Activated CD4-positive, alpha-beta T cell treated with anti-CD3 and anti-CD28 coated beads, Interleukin-2, amount 50 U/mL, for 24 hours (primary cell): ENCODE measurements around the gene BICD2.

Experiments used
- DNase-seq, 2 donors: peaks; one replicate each; pipeline ENCODE4 v3.0.0-alpha.2; 2020; ENCODE audit warnings: low read depth in 1 of 2, low spot score in 1 of 2

The BICD2 gene

DNA sequence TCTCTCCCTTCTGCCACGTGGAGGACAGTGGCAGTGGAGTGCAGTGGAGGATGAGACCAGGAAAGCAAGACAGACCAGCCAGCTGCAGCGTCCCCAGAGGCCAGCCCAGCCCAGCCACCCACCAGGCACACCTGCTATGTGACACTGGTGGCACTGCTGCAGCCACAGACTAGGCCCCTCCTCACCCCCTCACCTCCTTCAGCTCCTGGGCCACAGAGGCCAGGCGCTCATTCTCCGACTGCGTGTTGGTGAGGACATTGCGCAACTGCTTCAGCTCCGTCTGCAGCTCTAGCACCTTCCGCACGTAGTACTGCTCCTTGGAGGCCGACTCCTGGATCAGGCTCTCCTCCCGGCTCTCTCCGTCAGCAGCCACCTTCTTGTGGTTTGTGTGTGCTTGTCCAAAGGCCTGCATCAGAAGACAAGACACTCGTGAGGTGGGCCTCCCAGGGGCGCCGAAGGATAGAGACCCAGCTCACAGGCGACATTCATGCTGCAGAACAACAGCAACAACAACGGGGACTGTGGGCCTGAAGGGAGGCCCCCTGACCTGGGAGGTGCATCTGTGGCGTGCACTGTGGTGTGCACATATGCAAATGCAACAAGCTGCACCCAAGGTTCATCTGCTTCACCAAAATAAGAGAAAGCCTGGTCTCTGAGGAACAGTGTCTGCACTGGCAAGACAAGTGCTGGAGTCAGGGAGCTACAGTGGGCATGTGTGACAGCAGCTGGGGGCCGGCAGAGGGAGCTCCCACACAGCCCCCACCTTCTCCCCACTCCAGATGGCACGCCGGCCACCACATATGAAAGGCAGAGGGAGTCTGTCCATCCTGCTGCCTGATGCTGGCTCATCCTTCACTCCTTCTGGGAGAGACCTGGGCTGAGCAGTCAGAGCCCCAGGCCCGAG, 35.5 kb downstream of the BICD2 start:
- no peak for DNase-seq

- no peak for DNase-seq
These were observed 36.6 kb downstream of the BICD2 start for GRCh38 chr9:92727716-92728700.

- DNase-seq = no peak
These were observed 37.5 kb downstream of the BICD2 start for GRCh38 chr9:92726971-92727715.

- DNase-seq = no peak
These were observed 38.3 kb downstream of the BICD2 start for GRCh38 chr9:92726348-92726747.

DNA sequence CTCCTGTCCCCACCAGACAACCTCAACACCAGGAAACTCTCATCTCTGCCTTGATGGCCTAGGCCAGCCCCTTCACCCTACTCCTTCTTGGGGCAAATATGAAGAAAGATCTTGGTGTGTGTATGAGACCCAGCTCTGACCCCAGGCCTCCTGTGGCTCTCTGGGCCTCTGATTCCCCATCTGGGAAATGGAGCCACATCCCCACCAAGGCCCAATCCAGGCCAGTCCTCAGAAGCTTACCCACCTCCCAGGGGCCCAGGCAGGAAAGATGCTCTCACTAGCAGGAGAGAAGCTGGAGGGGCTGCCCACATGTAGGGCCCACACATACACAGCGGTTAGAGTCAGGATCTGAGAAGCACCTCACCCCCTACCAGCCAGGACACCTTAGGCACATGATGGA, 38.9 kb downstream of the BICD2 start:
- DNase-seq = no peak

DNA sequence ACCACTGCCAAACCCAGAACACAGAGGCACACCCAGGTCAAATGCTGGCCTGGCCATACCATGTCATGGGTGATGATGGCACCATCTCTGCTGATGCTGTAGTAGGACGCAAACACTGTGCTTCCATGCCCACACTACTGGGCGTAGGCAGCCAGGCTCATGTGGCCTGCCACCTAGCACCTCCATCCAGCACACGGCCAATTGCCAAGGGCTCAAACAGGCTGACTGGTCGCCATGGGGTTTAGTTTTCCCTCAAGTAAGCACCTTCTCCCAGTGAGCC, 39.4 kb downstream of the BICD2 start:
- DNase-seq = no peak

DNA sequence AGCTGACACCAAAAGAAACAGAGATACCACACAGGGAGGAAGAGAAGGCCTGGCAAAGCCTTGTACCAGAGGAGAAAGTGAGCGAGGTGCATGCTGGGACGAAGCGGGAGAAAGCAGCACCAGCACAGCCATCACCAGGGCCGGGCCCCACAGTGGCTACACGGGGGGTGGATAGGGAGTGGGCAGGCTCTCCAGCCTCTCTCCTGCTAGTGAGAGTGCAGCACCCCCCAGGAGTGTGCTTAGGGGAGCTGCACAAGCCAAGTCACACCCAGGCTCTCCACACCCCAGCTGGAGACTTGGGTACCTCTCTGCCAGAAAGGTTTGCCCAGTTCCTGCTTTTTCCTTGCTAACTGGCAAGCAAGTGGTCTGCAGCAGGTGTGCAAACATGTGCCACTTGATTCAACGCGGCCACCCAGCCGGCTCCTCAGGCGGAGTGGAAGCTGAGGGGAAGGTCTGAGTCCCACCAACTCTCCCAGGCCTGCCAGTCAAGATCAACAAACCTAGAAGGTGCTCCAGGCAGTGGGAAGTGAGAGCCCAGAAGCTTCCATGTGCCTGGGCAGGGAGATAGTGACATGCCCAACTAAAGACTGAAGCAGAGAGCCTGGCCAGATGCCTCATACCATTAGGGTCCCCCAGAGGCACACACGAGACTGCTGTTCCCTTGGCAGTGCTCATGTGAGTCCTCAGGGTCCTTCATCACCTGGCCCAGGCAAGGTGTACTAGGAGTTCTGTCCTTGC, 39.9 kb downstream of the BICD2 start:
- DNase-seq = no peak

DNA sequence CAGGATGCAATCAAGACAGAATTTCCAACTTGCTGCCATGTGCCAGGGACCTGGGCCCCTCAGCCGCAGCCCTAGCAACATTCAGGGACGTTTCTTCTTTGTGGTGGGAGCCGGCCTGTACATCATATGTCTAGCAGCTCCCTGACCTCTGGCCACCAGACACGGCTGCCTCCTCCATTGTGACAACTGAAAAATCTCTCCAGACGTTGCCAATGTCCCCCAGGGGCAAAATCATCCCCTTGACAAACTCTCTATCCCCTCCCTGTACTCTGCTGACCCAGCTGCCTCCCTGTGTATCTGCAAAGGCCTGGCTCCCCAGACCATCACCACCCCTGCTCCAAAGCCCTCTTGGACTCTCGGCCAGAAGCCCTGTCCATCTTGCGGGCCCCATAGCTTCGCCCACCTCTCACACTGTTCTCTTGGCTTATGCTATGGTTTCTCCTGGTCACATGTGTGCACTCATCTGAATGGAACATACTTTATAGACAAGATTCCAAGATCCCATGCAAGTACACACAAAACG, 40.8 kb downstream of the BICD2 start:
- no peak for DNase-seq

DNA sequence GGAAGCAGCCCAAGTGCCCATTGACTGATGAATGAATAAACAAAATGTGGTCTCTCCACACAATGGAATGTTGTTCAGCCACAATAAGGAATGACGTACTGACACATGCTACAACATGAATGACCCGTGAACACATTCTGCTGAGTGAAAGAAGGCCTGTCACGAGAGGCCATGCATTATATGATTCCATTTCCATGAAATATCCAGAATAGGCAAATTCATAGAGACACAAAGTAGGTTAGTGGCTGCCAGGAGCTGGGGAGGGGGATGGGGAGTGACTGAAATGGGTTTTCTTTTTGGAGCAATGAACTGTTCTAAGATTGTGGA, 41.4 kb downstream of the BICD2 start:
- DNase-seq = no peak

GRCh38 chr9:92722386-92723298, 42.0 kb downstream of the BICD2 start:
- no peak for DNase-seq

DNA sequence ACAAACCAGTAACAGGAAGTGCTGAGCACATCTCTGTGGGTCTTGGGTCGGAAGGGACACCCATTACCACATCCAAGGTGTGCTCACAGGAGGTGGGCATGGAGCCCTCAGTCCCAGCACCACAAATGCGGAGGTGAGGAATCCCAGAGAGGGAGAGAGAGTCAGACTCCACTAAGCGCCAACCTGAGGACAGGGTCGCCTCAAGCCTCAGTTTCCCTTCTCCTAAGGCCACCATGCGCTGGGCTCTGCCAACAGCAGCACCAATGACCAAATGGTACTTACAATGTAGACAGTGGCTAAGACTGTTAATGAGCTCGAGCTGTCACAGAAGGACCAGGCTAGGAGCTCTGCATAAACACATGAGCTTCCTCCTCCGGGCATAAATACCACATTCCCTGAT, 43.1 kb downstream of the BICD2 start:
- no peak for DNase-seq

- no peak for DNase-seq
These were observed 43.7 kb downstream of the BICD2 start for GRCh38 chr9:92720807-92721535.

DNA sequence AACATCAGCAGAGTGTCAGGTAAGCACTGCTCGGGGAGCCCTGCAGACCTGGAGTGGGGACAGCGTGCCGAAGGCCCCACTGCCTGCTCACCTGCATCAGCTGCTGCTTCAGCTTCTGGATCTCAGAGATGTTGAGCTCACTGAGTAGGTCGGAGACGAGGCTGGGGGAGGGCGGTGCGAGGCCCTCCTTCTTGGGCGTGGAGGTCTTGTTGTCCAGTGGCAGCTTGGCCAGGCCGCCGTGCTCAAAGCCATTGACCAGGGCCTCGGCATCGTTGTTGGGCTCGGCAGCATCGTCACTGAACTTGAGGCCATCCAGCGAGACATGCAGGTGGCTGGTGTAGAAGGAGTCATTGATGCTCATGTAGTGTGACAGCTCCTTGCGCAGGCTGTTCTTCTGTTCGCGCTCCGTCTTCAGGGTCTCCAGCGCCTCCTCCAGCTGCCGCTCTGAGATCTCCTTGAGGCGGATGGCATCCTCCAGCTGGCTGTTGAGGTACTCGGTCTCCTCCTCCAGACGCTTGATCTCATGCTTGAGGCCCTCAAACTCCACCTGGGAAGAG, 44.3 kb downstream of the BICD2 start:
- DNase-seq = no peak

- no peak for DNase-seq
These were observed 45.5 kb downstream of the BICD2 start for GRCh38 chr9:92719028-92719647.

DNA sequence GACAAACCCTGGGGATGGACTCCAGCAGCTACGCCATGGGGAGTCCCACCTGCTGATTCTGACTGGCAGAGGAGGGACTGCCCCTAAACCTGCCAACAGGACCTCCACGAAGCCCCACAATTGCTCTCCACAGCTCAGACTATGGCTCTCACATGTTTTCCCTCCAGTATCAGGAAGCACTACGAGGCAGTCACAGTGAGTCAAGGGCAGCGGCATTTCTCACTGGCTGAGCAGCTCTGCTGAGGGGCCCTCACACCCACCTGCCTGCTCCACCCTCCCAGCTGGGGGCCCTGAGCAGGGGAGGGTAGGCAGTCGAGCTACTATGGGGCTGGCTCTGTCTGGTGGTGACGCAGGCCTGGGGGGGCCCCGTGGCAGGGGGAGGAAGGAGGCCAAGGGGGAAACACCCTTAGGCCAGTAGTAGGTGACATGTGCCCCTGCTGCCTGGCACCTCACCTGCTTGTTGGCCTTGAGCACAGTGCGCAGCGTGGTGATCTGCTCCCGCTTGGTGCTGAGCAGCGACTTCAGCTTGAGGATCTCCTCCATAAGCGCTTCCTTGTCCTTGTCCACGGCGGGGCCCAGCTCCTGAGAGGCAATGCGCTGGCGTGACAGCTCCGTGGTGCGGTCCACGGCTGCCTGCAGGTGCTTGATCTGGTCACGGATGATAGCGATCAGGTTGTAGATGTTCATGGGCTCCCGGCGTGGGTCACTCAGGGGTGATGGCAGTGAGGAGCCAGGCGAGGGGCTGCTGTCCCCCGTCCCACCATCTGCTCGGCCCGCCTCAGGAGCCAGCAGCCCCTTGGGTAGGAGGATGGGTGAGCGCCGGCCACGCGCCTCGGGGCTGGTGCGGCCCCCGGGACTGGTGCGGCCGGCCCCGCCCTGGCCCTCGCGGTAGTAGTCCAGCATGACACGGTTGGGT, 46.3 kb downstream of the BICD2 start:
- DNase-seq = no peak

DNA sequence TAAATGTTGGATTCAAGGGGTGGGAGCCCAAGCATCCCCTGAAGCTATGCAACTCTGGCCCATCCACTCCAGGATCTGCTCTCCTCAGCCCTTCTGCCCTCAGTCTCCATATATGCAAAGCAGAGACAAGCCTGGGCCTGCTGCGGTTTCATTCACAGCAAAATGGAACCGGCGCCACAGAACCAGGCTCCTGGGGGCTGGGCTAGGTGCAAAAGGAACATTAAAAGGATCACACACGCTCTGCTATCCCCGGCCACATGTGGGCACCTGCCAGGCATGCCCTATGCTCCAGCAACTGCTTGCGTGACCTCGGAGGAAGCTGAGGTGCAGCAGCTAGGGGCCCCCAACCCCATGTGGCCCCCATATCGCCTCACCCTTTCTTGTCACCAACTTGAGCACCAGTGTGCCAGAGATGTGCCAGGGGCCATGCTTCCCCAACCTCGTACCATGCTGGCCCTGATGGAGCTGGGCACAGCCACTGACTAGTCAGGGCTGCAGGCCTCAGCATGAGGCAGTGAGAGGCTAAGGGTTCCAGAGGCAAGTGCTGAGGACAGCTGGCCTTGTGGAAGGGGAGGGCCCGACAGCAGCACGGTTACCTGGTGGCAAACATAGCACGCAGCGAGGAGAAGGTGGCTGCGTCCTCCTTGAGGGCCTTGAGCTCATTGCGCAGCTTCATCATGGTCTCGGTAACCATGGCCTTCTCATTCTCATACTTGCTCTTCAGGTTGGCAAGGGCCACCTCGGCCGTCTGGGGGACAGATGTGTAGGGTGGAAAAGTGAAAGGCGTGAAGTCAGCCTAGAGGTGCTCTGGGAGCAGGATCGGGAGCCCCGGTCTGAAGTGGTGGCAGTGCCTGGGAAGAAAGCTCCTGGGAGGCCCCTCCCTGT, 47.2 kb downstream of the BICD2 start:
- DNase-seq = no peak
